H9 (cell line): ENCODE measurements around the gene FOXB2. TPM values are rescaled to one million over a fixed set of nuclear protein-coding genes. Genes with fewer than 3 reads are reported as not detected.
A peak's percentile ranks its signal among the peaks of the same experiment; 100 is the strongest.

Experiments used
- DNase-seq: peaks from one replicate; pipeline ENCODE4 v3.0.0-alpha.2; 2017
- H2AFZ ChIP-seq: one replicate; pipeline ENCODE4 v1.6.1; 2013; ENCODE audit warnings: mild to moderate bottlenecking, low read length, control low read depth, moderate library complexity
- H2AK5ac ChIP-seq: 2 replicates; pipeline ENCODE4 v1.6.1; 2013; ENCODE audit warnings: low read length, control low read depth, mixed read lengths; ENCODE audit not compliant: insufficient read length
- H2BK120ac ChIP-seq: one replicate; pipeline ENCODE4 v1.6.1; 2013; ENCODE audit warnings: low read depth, mild to moderate bottlenecking, low read length, control low read depth, inconsistent platforms; ENCODE audit not compliant: poor library complexity, severe bottlenecking
- H2BK12ac ChIP-seq: 2 replicates; pipeline ENCODE4 v1.6.1; 2013; ENCODE audit warnings: low read length, control low read depth, mixed read lengths, low read depth; ENCODE audit not compliant: insufficient read length
- H2BK15ac ChIP-seq: 2 replicates; pipeline ENCODE4 v1.6.1; 2013; ENCODE audit warnings: low read depth, low read length, control low read depth
- H2BK20ac ChIP-seq: one replicate; pipeline ENCODE4 v1.6.1; 2013; ENCODE audit warnings: low read depth, mild to moderate bottlenecking, low read length, control low read depth, inconsistent platforms; ENCODE audit not compliant: poor library complexity, severe bottlenecking
- H2BK5ac ChIP-seq: 2 replicates; pipeline ENCODE4 v1.6.1; 2013; ENCODE audit warnings: low read length, control low read depth, mixed read lengths; ENCODE audit not compliant: insufficient read length
- H3K14ac ChIP-seq: 2 replicates; pipeline ENCODE4 v1.6.1; 2013; ENCODE audit warnings: low read length, control low read depth; ENCODE audit not compliant: insufficient read depth
- H3K18ac ChIP-seq: 2 replicates; pipeline ENCODE4 v1.6.1; 2013; ENCODE audit warnings: low read depth, mild to moderate bottlenecking, mixed read lengths, low read length, control low read depth; ENCODE audit not compliant: insufficient read length
- H3K23ac ChIP-seq: 2 replicates; pipeline ENCODE4 v1.6.1; 2013; ENCODE audit warnings: low read length, control low read depth, mixed read lengths, low read depth; ENCODE audit not compliant: insufficient read length
- H3K23me2 ChIP-seq: 2 replicates; pipeline ENCODE4 v1.6.1; 2013; ENCODE audit warnings: low read depth, mild to moderate bottlenecking, mixed read lengths, low read length, control low read depth; ENCODE audit not compliant: insufficient read length, poor library complexity, severe bottlenecking
- H3K27ac ChIP-seq: 2 replicates; pipeline ENCODE4 v1.5.1; 2013; ENCODE audit warnings: low read length, control low read depth, mixed read lengths, low read depth; ENCODE audit not compliant: insufficient read length
- H3K27me3 ChIP-seq: 2 replicates; pipeline ENCODE4 v1.6.1; 2013; ENCODE audit warnings: low read length, control low read depth, inconsistent platforms; ENCODE audit not compliant: insufficient read depth
- H3K4ac ChIP-seq: 2 replicates; pipeline ENCODE4 v1.6.1; 2013; ENCODE audit warnings: low read depth, mild to moderate bottlenecking, control low read depth, inconsistent platforms, low read length, moderate library complexity
- H3K4me1 ChIP-seq: 2 replicates; pipeline ENCODE4 v1.6.1; 2013; ENCODE audit warnings: low read length, control low read depth, inconsistent platforms; ENCODE audit not compliant: insufficient read depth
- H3K4me2 ChIP-seq: 2 replicates; pipeline ENCODE4 v1.6.1; 2013; ENCODE audit warnings: low read length, control low read depth, mixed read lengths; ENCODE audit not compliant: insufficient read length, insufficient read depth
- H3K56ac ChIP-seq: 2 replicates; pipeline ENCODE4 v1.6.1; 2013; ENCODE audit warnings: low read depth, mild to moderate bottlenecking, mixed read lengths, low read length, control low read depth; ENCODE audit not compliant: insufficient read length
- H3K79me1 ChIP-seq: 2 replicates; pipeline ENCODE4 v1.6.1; 2013; ENCODE audit warnings: low read depth, mild to moderate bottlenecking, moderate library complexity, low read length, control low read depth, inconsistent platforms; ENCODE audit not compliant: insufficient read depth, poor library complexity, severe bottlenecking
- H3K79me2 ChIP-seq: 2 replicates; pipeline ENCODE4 v1.6.1; 2013; ENCODE audit warnings: low read length, control low read depth, inconsistent platforms; ENCODE audit not compliant: insufficient read depth
- H3K9ac ChIP-seq: 2 replicates; pipeline ENCODE4 v1.6.1; 2013; ENCODE audit warnings: low read length, control low read depth, mixed read lengths; ENCODE audit not compliant: insufficient read length; ENCODE audit errors: extremely low read depth
- H3K9me3 ChIP-seq: one replicate; pipeline ENCODE4 v1.6.1; 2013; ENCODE audit warnings: low read depth, low read length, inconsistent platforms; ENCODE audit not compliant: control insufficient read depth
- H3T11ph ChIP-seq: one replicate; pipeline ENCODE4 v1.6.1; 2013; ENCODE audit warnings: mild to moderate bottlenecking, low read length, control low read depth, inconsistent platforms
- H4K20me1 ChIP-seq: one replicate; pipeline ENCODE4 v1.6.1; 2013; ENCODE audit not compliant: control insufficient read depth, insufficient read length, insufficient read depth
- H4K5ac ChIP-seq: 2 replicates; pipeline ENCODE4 v1.6.1; 2013; ENCODE audit warnings: low read depth, mild to moderate bottlenecking, mixed read lengths, low read length, control low read depth; ENCODE audit not compliant: insufficient read length
- H4K8ac ChIP-seq: replicated peaks from 2 replicates; pipeline ENCODE4 v1.6.1; 2013; ENCODE audit warnings: low read length, control low read depth, mixed read lengths, low read depth; ENCODE audit not compliant: insufficient read length
- H4K91ac ChIP-seq: 2 replicates; pipeline ENCODE4 v1.6.1; 2013; ENCODE audit warnings: low read depth, mild to moderate bottlenecking, moderate library complexity, mixed read lengths, low read length, control low read depth; ENCODE audit not compliant: insufficient read length
- H3K27ac Mint-ChIP-seq, 3 experiments: 2 replicates in 2 of 3; 3 replicates in 1 of 3; pipeline ENCODE4 v1.8.0; 2020 to 2021; ENCODE audit warnings: mixed read lengths in 3 of 3, mild to moderate bottlenecking in 1 of 3, moderate library complexity in 1 of 3
- H3K27me3 Mint-ChIP-seq: 2 replicates; pipeline ENCODE4 v1.8.0; 2021; ENCODE audit warnings: low read depth, mild to moderate bottlenecking, moderate library complexity, mixed read lengths
- H3K36me3 Mint-ChIP-seq, 3 experiments: 2 replicates in 2 of 3; 3 replicates in 1 of 3; pipeline ENCODE4 v1.8.0; 2020 to 2021; ENCODE audit warnings: low read depth in 3 of 3, mixed read lengths in 3 of 3; ENCODE audit not compliant: insufficient read depth in 1 of 3
- H3K4me1 Mint-ChIP-seq, 2 experiments: 2 replicates each; pipeline ENCODE4 v1.8.0; 2020; ENCODE audit warnings: mixed read lengths in 2 of 2
- H3K4me3 Mint-ChIP-seq, 2 experiments: 2 replicates in 1 of 2; 3 replicates in 1 of 2; pipeline ENCODE4 v1.8.0; 2020 to 2021; ENCODE audit warnings: mild to moderate bottlenecking in 2 of 2, mixed read lengths in 2 of 2, moderate library complexity in 1 of 2
- H3K9me3 Mint-ChIP-seq, 2 experiments: 2 replicates in 1 of 2; 3 replicates in 1 of 2; pipeline ENCODE4 v1.8.0; 2020; ENCODE audit warnings: mild to moderate bottlenecking in 2 of 2, mixed read lengths in 2 of 2, moderate library complexity in 1 of 2
- CTCF ChIP-seq: fragments of 200-600 bp; sonication (generic); conservative IDR thresholded peaks from 3 replicates; pipeline ENCODE4 v1.8.0; 2021; ENCODE audit warnings: antibody characterized with exemption, mild to moderate bottlenecking
- WGBS: extraction: QIAGEN DNeasy Blood & Tissue Kit; methylation state at CpG from one replicate; pipeline ENCODE4 v1.1.7; 2013; ENCODE audit warnings: missing lambda C conversion rate, low lambda C conversion rate, mixed read lengths; ENCODE audit not compliant: insufficient read length; ENCODE audit errors: extremely low coverage; 5-methylcytosine and 5-hydroxymethylcytosine counted together
- total RNA-seq: library from RNA; stranded (reverse); gene quantifications from 2 replicates; pipeline ENCODE4 v1.2.1, GENCODE V29; 2021

FOXB2 gene
- total RNA-seq, 1 experiment from 2014 or later, result 7.8 TPM

DNA sequence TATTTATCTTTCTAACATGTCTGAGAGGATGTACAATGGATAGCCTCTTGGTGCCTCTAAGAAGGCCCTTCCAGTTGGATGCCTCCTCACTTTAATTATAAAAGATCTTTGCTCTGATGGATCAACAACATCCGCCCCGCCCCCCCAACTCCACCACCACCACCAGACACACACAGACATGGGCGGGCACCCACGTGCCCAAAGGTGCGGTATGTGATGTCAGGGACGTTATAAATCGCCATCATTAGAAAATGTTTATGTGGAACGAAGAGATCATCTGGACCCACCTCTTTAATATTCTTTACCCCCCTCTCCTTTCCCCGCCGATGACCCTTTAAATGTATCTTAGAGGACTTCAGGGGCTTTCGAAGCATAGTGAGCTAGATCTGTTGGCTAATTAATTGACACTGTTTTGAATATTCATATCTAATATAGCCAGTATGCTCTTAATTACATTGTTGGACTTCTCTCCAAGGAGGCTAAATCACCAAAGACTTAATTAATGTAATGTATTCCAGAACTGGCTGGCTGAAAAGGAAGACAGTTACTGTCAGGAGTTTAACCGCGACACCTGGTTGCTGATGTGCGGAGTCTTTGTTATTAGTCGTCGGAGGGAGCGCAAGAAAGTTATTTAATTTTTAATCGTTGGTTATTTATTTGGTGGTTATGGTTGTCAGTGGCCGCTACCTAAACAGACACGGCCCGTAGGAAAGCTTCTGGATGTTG, 6.1 kb upstream of the FOXB2 start:
- Histone ChIP-seq H2BK20ac (no peak overlapping the region), H4K20me1 (no peaks in the 10 kb centered on the region), H2BK15ac (no peak overlapping the region), H3K79me2 (no peaks in the 10 kb centered on the region), H3K18ac (no peak overlapping the region), H3K79me1 (no peaks in the 10 kb centered on the region), H3K27ac (no peak overlapping the region), H3K4me2 (peak overlapping the region; percentile 75), H3T11ph (no peak overlapping the region), H2BK12ac (no peak overlapping the region), H3K9me3 (no peaks in the 10 kb centered on the region), H3K4ac (no peak overlapping the region), H3K4me1 (peaks cover 10% of the 10 kb centered on the region), H4K8ac (no peak overlapping the region), H4K5ac (no peak overlapping the region), H3K56ac (no peak overlapping the region), H3K27me3 (peaks cover 66% of the 10 kb centered on the region), H2AFZ (no peak overlapping the region), H3K23ac (no peak overlapping the region), H3K23me2 (peaks cover 24% of the 10 kb centered on the region), H3K9ac (no peak overlapping the region), H2BK5ac (no peak overlapping the region), H2AK5ac (no peak overlapping the region), H2BK120ac (no peak overlapping the region), H3K14ac (peak overlapping the region; percentile 61; the same call in 1 of the 2 replicates), H4K91ac (no peak overlapping the region)
- Mint-ChIP-seq H3K9me3 (peaks cover 0 to 7% of the 10 kb centered on the region in 2 experiments; a peak in 3 of 5 replicates), H3K4me3 (peak overlapping the region; percentile 76 to 80), H3K27ac (no peak overlapping the region), H3K4me1 (peaks cover 59% of the 10 kb centered on the region in 2 experiments), H3K36me3 (no peaks in the 10 kb centered on the region; a peak in 1 of 7 replicates), H3K27me3 (peaks cover 91% of the 10 kb centered on the region)
- no peak for TF ChIP-seq CTCF
- WGBS, result no CpG with 5 or more reads among the region's 21 CpGs
- no peak for DNase-seq
